Activated naive CD8-positive, alpha-beta T cell treated with anti-CD3 and anti-CD28 coated beads, Interleukin-2, amount 50 U/mL, for 24 hours (primary cell): ENCODE measurements around the gene CCM2.
"Not testable (repeated sequence)": the region's sequence is repeated elsewhere in the genome, so short reads cannot be mapped to it uniquely, and the experiment has no call there.

ENCODE experiments used
- ATAC-seq: fragments of 150-1000 bp; cut with Tn5 transposase; one replicate; pipeline ENCODE4 v1.10.0; 2021
- DNase-seq: peaks from one replicate; pipeline ENCODE4 v3.0.0; 2021
- H3K27ac Mint-ChIP-seq: one replicate; pipeline ENCODE4 v1.8.0; 2021; ENCODE audit warnings: mild to moderate bottlenecking, mixed read lengths
- H3K27me3 Mint-ChIP-seq: one replicate; pipeline ENCODE4 v1.8.0; 2021; ENCODE audit warnings: mixed read lengths
- H3K36me3 Mint-ChIP-seq: one replicate; pipeline ENCODE4 v1.8.0; 2021; ENCODE audit warnings: low read depth, mixed read lengths
- H3K4me1 Mint-ChIP-seq: one replicate; pipeline ENCODE4 v1.8.0; 2021; ENCODE audit warnings: mixed read lengths
- H3K4me3 Mint-ChIP-seq: one replicate; pipeline ENCODE4 v1.8.0; 2021; ENCODE audit warnings: mild to moderate bottlenecking, moderate library complexity, mixed read lengths
- H3K9me3 Mint-ChIP-seq: one replicate; pipeline ENCODE4 v1.8.0; 2021; ENCODE audit warnings: mixed read lengths

The CCM2 gene

GRCh38 chr7:44984478-44984758 is 15.6 kb upstream of the CCM2 start:
- Mint-ChIP-seq H3K9me3 (no peaks in the 10 kb centered on the region), H3K27me3 (no peaks in the 10 kb centered on the region), H3K27ac (peak overlapping the region; percentile 99), H3K4me1 (peaks cover 81% of the 10 kb centered on the region), H3K36me3 (peaks cover 60% of the 10 kb centered on the region), H3K4me3 (peak overlapping the region; percentile 100)
- no peak for ATAC-seq
- no peak for DNase-seq

- Mint-ChIP-seq H3K9me3 (no peaks in the 10 kb centered on the region), H3K4me3 (peak overlapping the region; percentile 100), H3K27me3 (no peaks in the 10 kb centered on the region), H3K27ac (peak overlapping the region; percentile 99), H3K4me1 (peaks cover 74% of the 10 kb centered on the region), H3K36me3 (peaks cover 60% of the 10 kb centered on the region)
- no peak for DNase-seq
- ATAC-seq: no peak
These were observed 14.8 kb upstream of the CCM2 start for GRCh38 chr7:44985033-44985695.

GRCh38 chr7:44985900-44986217 is 14.1 kb upstream of the CCM2 start:
- DNase-seq (no peak), ATAC-seq (no peak)
- peaks cover 60% of the 10 kb centered on the region for H3K36me3 Mint-ChIP-seq
- H3K27ac Mint-ChIP-seq: peak overlapping the region; percentile 99
- no peaks in the 10 kb centered on the region for H3K27me3 Mint-ChIP-seq
- peaks cover 67% of the 10 kb centered on the region for H3K4me1 Mint-ChIP-seq
- peak overlapping the region; percentile 100 for H3K4me3 Mint-ChIP-seq
- no peaks in the 10 kb centered on the region for H3K9me3 Mint-ChIP-seq

- ATAC-seq: peak; percentile 94
- no peaks in the 10 kb centered on the region for H3K27me3 Mint-ChIP-seq
These were observed 13.6 kb upstream of the CCM2 start for GRCh38 chr7:44986218-44987053.

GRCh38 chr7:44987457-44987856 is 12.5 kb upstream of the CCM2 start:
- H3K27me3 Mint-ChIP-seq: no peaks in the 10 kb centered on the region
- DNase-seq: no peak
- H3K36me3 Mint-ChIP-seq: peaks cover 55% of the 10 kb centered on the region
- peak overlapping the region; percentile 99 for H3K27ac Mint-ChIP-seq
- no peak for ATAC-seq
- H3K4me3 Mint-ChIP-seq: peak overlapping the region; percentile 100
- no peaks in the 10 kb centered on the region for H3K9me3 Mint-ChIP-seq
- peaks cover 51% of the 10 kb centered on the region for H3K4me1 Mint-ChIP-seq

More at GRCh38 chr7:44986218-44987053, 13.6 kb upstream of the CCM2 start:
- peaks cover 62% of the 10 kb centered on the region for H3K4me1 Mint-ChIP-seq
- H3K9me3 Mint-ChIP-seq: no peaks in the 10 kb centered on the region
- H3K4me3 Mint-ChIP-seq: peak overlapping the region; percentile 100
- H3K27ac Mint-ChIP-seq: peak overlapping the region; percentile 99
- H3K36me3 Mint-ChIP-seq: peaks cover 60% of the 10 kb centered on the region
- DNase-seq: peak; percentile 97

- Mint-ChIP-seq H3K9me3 (no peaks in the 10 kb centered on the region), H3K4me1 (peaks cover 46% of the 10 kb centered on the region), H3K27me3 (no peaks in the 10 kb centered on the region), H3K27ac (peak overlapping the region; percentile 99), H3K4me3 (peak overlapping the region; percentile 100), H3K36me3 (peaks cover 51% of the 10 kb centered on the region)
- ATAC-seq: no peak
- DNase-seq: no peak
These were observed 12.0 kb upstream of the CCM2 start for GRCh38 chr7:44987996-44988395.

GRCh38 chr7:44988701-44989100 is 11.3 kb upstream of the CCM2 start:
- peaks cover 44% of the 10 kb centered on the region for H3K36me3 Mint-ChIP-seq
- H3K4me1 Mint-ChIP-seq: peaks cover 39% of the 10 kb centered on the region
- no peaks in the 10 kb centered on the region for H3K27me3 Mint-ChIP-seq
- H3K27ac Mint-ChIP-seq: no peak overlapping the region
- no peaks in the 10 kb centered on the region for H3K9me3 Mint-ChIP-seq
- ATAC-seq (no peak), DNase-seq (no peak)
- no peak overlapping the region for H3K4me3 Mint-ChIP-seq

- peaks cover 40% of the 10 kb centered on the region for H3K36me3 Mint-ChIP-seq
- no peak overlapping the region for H3K4me3 Mint-ChIP-seq
- H3K4me1 Mint-ChIP-seq: peaks cover 38% of the 10 kb centered on the region
- H3K27me3 Mint-ChIP-seq: no peaks in the 10 kb centered on the region
- peak overlapping the region; percentile 13 for H3K27ac Mint-ChIP-seq
- ATAC-seq (no peak), DNase-seq (no peak)
- H3K9me3 Mint-ChIP-seq: no peaks in the 10 kb centered on the region
These were observed 10.9 kb upstream of the CCM2 start for GRCh38 chr7:44989132-44989531.

GRCh38 chr7:44990109-44991023 is 9.6 kb upstream of the CCM2 start:
- peaks cover 41% of the 10 kb centered on the region for H3K4me1 Mint-ChIP-seq
- H3K36me3 Mint-ChIP-seq: peaks cover 28% of the 10 kb centered on the region

GRCh38 chr7:44992004-44992795 is 7.8 kb upstream of the CCM2 start:
- peaks cover 49% of the 10 kb centered on the region for H3K4me1 Mint-ChIP-seq
- not testable (repeated sequence) for H3K27me3 Mint-ChIP-seq, H3K4me3 Mint-ChIP-seq

More at GRCh38 chr7:44990109-44991023, 9.6 kb upstream of the CCM2 start:
- Mint-ChIP-seq H3K4me3 (no peak overlapping the region), H3K27ac (no peak overlapping the region), H3K9me3 (no peaks in the 10 kb centered on the region), H3K27me3 (no peaks in the 10 kb centered on the region)
- DNase-seq (no peak), ATAC-seq (no peak)

GRCh38 chr7:44994877-44995554 is 5.0 kb upstream of the CCM2 start:
- Mint-ChIP-seq H3K36me3 (peaks cover 5% of the 10 kb centered on the region), H3K9me3 (no peaks in the 10 kb centered on the region), H3K27ac (peak overlapping the region; percentile 44), H3K4me1 (peaks cover 37% of the 10 kb centered on the region), H3K4me3 (peak overlapping the region; percentile 32), H3K27me3 (no peaks in the 10 kb centered on the region)
- ATAC-seq (no peak), DNase-seq (no peak)

More at GRCh38 chr7:44992004-44992795, 7.8 kb upstream of the CCM2 start:
- not testable (repeated sequence) for ATAC-seq, DNase-seq, H3K27ac Mint-ChIP-seq, H3K9me3 Mint-ChIP-seq
- H3K36me3 Mint-ChIP-seq: peaks cover 15% of the 10 kb centered on the region

- H3K9me3 Mint-ChIP-seq: no peaks in the 10 kb centered on the region
- DNase-seq (no peak), ATAC-seq (no peak)
- H3K4me1 Mint-ChIP-seq: peaks cover 37% of the 10 kb centered on the region
- H3K27me3 Mint-ChIP-seq: no peaks in the 10 kb centered on the region
- H3K27ac Mint-ChIP-seq: peak overlapping the region; percentile 44
- H3K36me3 Mint-ChIP-seq: peaks cover 5% of the 10 kb centered on the region
- H3K4me3 Mint-ChIP-seq: peak overlapping the region; percentile 32
These were observed 4.2 kb upstream of the CCM2 start for GRCh38 chr7:44995555-44996493.
